HG02970 (cell line): ENCODE measurements around the gene PTGER1.

Source experiments
- ATAC-seq: cut with Tn5 transposase; IDR thresholded peaks from one replicate; pipeline ENCODE4 v1.9.1; 2021; ENCODE audit warnings: mild to moderate bottlenecking, moderate library complexity, moderate number of reproducible peaks; ENCODE audit not compliant: unreplicated experiment, low FRiP score

Gene PTGER1

GRCh38 chr19:14503285-14503684 lies 28.1 kb upstream of the PTGER1 start:
- ATAC-seq: no peak

- no peak for ATAC-seq
These were observed 27.4 kb upstream of the PTGER1 start for GRCh38 chr19:14502334-14503092.

GRCh38 chr19:14497228-14497921 lies 22.2 kb upstream of the PTGER1 start:
- ATAC-seq: no peak

GRCh38 chr19:14496834-14497227 lies 21.7 kb upstream of the PTGER1 start:
- no peak for ATAC-seq

GRCh38 chr19:14496029-14496833 lies 21.1 kb upstream of the PTGER1 start, which contains the start of gene GIPC1:
GIPC1 (minus strand) TSS chr19:14496127; CDS start chr19:14482976, 13,151 bp downstream.
- no peak for ATAC-seq

- no peak for ATAC-seq
These were observed 20.5 kb upstream of the PTGER1 start for GRCh38 chr19:14495672-14496028.

- no peak for ATAC-seq
These were observed 19.9 kb upstream of the PTGER1 start for GRCh38 chr19:14494910-14495671.

- no peak for ATAC-seq
These were observed 19.3 kb upstream of the PTGER1 start for GRCh38 chr19:14494411-14494810.

- ATAC-seq: no peak
These were observed 17.7 kb upstream of the PTGER1 start for GRCh38 chr19:14492756-14493337.

GRCh38 chr19:14487370-14488125 lies 12.4 kb upstream of the PTGER1 start:
- ATAC-seq: no peak

- no peak for ATAC-seq
These were observed 7.2 kb upstream of the PTGER1 start for GRCh38 chr19:14482172-14482941.

- no peak for ATAC-seq
These were observed 5.5 kb upstream of the PTGER1 start for GRCh38 chr19:14480700-14481079.

- ATAC-seq: no peak
These were observed 5.0 kb upstream of the PTGER1 start for GRCh38 chr19:14479975-14480699.

GRCh38 chr19:14479309-14479974 lies 4.3 kb upstream of the PTGER1 start:
- no peak for ATAC-seq

- ATAC-seq: no peak
These were observed 3.0 kb upstream of the PTGER1 start for GRCh38 chr19:14478113-14478545.

GRCh38 chr19:14477418-14478112 lies 2.4 kb upstream of the PTGER1 start:
- ATAC-seq: no peak
